KMS-11 (cell line): ENCODE measurements around the gene ZFR.

Experiments
- H2AFZ ChIP-seq: fragments of 200-600 bp; sonication (generic); 2 replicates; pipeline ENCODE4 v1.6.1; 2016; ENCODE audit warnings: antibody characterized with exemption, mixed run types, low read depth
- H3K27ac ChIP-seq: fragments of 200-600 bp; sonication (generic); 2 replicates; pipeline ENCODE4 v1.6.1; 2016; ENCODE audit warnings: mild to moderate bottlenecking, mixed run types
- H3K27me3 ChIP-seq: fragments of 200-600 bp; sonication (generic); 2 replicates; pipeline ENCODE4 v1.6.1; 2017; ENCODE audit warnings: mild to moderate bottlenecking, low read depth, mixed run types, moderate library complexity; ENCODE audit not compliant: insufficient read depth
- H3K36me3 ChIP-seq: fragments of 200-600 bp; sonication (generic); 2 replicates; pipeline ENCODE4 v1.6.1; 2017; ENCODE audit warnings: mild to moderate bottlenecking, mixed run types; ENCODE audit not compliant: insufficient read depth
- H3K4me1 ChIP-seq: fragments of 200-600 bp; sonication (generic); 2 replicates; pipeline ENCODE4 v1.6.1; 2016; ENCODE audit warnings: mild to moderate bottlenecking, low read depth, mixed run types; ENCODE audit not compliant: poor library complexity, severe bottlenecking
- H3K4me2 ChIP-seq: fragments of 200-600 bp; sonication (generic); 2 replicates; pipeline ENCODE4 v1.7.0; 2016; ENCODE audit warnings: mild to moderate bottlenecking, mixed run types
- H3K4me3 ChIP-seq: fragments of 200-600 bp; sonication (generic); IDR thresholded peaks from 2 replicates; pipeline ENCODE4 v1.6.1; 2017; ENCODE audit warnings: low read depth, low read length, mixed read lengths; ENCODE audit not compliant: insufficient read depth
- H3K79me2 ChIP-seq: fragments of 200-600 bp; sonication (generic); 2 replicates; pipeline ENCODE4 v1.6.1; 2016; ENCODE audit warnings: low read depth, mixed run types; ENCODE audit not compliant: insufficient read depth
- H3K9ac ChIP-seq: fragments of 200-600 bp; sonication (generic); 2 replicates; pipeline ENCODE4 v1.6.1; 2016; ENCODE audit warnings: mild to moderate bottlenecking, mixed run types
- H4K20me1 ChIP-seq: fragments of 200-600 bp; sonication (generic); 2 replicates; pipeline ENCODE4 v1.6.1; 2016; ENCODE audit warnings: mild to moderate bottlenecking, mixed run types; ENCODE audit not compliant: insufficient read depth
- TF ChIP-seq, protein P1 (sequence below): fragments of 200-600 bp; sonication (generic); conservative IDR thresholded peaks from 2 replicates; pipeline ENCODE4 v1.6.1; 2017; ENCODE audit warnings: low read depth, mild to moderate bottlenecking, antibody characterized with exemption, low read length, moderate library complexity, mixed read lengths

ZFR gene

DNA sequence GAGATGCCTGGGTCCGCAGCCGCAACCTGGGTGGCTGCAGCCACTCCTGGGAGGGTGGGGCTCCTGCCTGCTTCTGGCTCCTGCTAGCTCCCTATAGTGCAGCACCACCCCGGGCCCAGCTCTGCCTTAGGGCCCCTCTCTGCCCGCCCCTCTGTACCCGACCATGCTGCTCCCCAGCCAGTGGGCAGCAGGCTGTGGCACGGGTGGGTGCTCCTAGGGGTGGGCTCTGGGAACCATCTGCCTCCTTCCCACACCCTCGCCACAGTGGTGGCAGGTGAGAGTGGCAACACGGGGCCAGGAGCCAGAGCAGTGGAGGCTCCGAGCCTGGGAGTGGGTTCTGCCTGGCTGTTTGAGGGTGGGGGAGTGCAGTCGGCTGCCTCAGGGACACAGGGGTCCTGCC, 124.0 kb downstream of the ZFR start:
- H3K4me1 ChIP-seq = peaks cover 16% of the 10 kb centered on the region
- no peaks in the 10 kb centered on the region for H3K27me3 ChIP-seq
- H3K4me2 ChIP-seq = no peak overlapping the region
- H3K4me3 ChIP-seq = no peak overlapping the region
- H3K36me3 ChIP-seq = no peaks in the 10 kb centered on the region
- H3K9ac ChIP-seq = no peak overlapping the region
- no peaks in the 10 kb centered on the region for H4K20me1 ChIP-seq
- H3K27ac ChIP-seq = no peak overlapping the region
- H2AFZ ChIP-seq = no peak overlapping the region
- TF ChIP-seq, protein P1, sequence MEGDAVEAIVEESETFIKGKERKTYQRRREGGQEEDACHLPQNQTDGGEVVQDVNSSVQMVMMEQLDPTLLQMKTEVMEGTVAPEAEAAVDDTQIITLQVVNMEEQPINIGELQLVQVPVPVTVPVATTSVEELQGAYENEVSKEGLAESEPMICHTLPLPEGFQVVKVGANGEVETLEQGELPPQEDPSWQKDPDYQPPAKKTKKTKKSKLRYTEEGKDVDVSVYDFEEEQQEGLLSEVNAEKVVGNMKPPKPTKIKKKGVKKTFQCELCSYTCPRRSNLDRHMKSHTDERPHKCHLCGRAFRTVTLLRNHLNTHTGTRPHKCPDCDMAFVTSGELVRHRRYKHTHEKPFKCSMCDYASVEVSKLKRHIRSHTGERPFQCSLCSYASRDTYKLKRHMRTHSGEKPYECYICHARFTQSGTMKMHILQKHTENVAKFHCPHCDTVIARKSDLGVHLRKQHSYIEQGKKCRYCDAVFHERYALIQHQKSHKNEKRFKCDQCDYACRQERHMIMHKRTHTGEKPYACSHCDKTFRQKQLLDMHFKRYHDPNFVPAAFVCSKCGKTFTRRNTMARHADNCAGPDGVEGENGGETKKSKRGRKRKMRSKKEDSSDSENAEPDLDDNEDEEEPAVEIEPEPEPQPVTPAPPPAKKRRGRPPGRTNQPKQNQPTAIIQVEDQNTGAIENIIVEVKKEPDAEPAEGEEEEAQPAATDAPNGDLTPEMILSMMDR = no peak
- H3K79me2 ChIP-seq = no peaks in the 10 kb centered on the region

DNA sequence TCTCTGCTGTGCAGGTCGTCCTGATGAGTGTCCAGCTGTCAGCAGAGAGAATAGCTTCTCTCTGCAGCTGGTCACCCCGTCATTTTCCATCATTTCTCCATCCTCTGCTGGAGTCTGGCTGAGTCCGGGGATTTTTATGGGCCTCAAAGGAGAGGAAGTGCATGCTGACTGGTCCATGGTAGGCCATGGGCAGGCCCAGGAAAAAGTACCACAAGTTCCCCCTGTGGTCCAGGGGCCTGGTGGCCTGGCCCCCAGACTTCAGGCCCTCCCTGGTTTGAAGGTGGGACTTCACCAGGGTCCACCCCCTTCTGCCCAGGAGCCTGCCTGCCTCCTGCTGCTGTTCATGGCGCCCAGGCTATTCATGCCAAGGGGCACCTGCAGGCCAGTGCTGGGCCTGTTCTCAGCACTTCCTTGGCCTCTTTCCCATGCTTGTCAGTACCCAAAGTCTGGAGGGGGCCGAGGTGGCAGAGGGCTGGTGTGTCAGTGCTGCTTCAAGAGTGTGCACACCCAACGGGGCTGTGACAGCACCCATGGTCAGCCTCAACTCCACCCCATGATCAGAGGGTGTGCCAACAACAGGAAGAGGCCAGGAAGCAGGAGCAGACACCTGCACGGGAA, 124.5 kb downstream of the ZFR start:
- Histone ChIP-seq H3K9ac (no peak overlapping the region), H3K4me3 (no peak overlapping the region), H3K27me3 (no peaks in the 10 kb centered on the region), H3K36me3 (no peaks in the 10 kb centered on the region), H3K27ac (no peak overlapping the region), H3K79me2 (no peaks in the 10 kb centered on the region), H3K4me2 (no peak overlapping the region), H3K4me1 (peaks cover 10% of the 10 kb centered on the region), H4K20me1 (no peaks in the 10 kb centered on the region), H2AFZ (no peak overlapping the region)
- TF ChIP-seq, protein P1 = no peak

DNA sequence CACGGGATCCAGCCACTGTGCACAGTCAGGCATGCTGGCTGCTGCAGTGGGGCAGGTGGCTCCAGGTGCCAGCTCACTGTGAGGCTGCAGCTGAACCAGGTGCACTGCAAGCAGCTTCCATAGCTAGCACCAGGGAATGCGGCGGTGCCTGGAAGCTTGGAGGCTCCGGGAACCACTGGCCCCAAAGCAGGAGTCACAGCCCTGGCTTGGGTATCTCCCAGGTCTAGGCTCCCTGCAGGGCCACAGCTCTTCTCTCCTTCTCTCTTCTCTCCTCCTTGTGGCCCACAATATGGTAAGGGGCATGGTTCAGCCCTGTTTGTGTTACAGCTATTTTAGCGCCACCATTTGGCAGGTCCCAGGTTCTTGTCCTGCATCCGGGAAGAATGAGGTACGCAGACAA, 125.1 kb downstream of the ZFR start:
- no peaks in the 10 kb centered on the region for H3K27me3 ChIP-seq
- no peaks in the 10 kb centered on the region for H4K20me1 ChIP-seq
- peaks cover 4% of the 10 kb centered on the region for H3K4me1 ChIP-seq
- no peak overlapping the region for H3K4me3 ChIP-seq
- no peaks in the 10 kb centered on the region for H3K36me3 ChIP-seq
- H3K79me2 ChIP-seq = no peaks in the 10 kb centered on the region
- H3K27ac ChIP-seq = no peak overlapping the region
- no peak overlapping the region for H3K9ac ChIP-seq
- H3K4me2 ChIP-seq = no peak overlapping the region
- TF ChIP-seq, protein P1 = no peak
- H2AFZ ChIP-seq = no peak overlapping the region

DNA sequence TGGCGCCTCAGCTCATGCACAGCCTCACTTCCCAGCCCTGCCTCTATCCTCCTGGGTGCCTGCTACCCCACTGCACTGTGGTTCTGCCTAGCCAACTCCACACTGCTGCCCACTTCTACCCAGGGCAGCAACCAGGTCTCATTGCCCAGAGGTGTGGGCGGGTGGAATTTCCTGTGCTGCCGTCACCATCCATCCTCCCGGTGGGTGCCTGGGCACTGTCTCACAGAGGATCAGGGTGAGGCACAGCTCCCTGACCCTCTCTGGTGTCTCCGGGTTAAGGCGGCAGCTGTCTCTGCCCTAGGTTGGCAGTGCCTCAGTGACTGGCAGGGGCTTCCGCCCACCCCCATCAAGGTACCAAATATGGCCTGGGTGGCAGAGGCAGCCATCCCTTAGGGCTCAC, 127.5 kb downstream of the ZFR start:
- Histone ChIP-seq H3K4me2 (no peak overlapping the region), H3K36me3 (no peaks in the 10 kb centered on the region), H3K27ac (no peak overlapping the region), H2AFZ (no peak overlapping the region), H3K27me3 (no peaks in the 10 kb centered on the region), H3K79me2 (0 out of 2 replicates have a peak, but pooled peaks cover 3% of the 10 kb centered on the region), H3K9ac (no peak overlapping the region), H3K4me3 (no peak overlapping the region), H4K20me1 (no peaks in the 10 kb centered on the region), H3K4me1 (no peaks in the 10 kb centered on the region)
- TF ChIP-seq, protein P1 = no peak
